Fibroblast of mammary gland (primary cell): ENCODE data around the gene LACTBL1.
A peak's percentile ranks its signal among the peaks of the same experiment; 100 is the strongest.

Experiments used
- DNase-seq: peaks from one replicate; pipeline ENCODE4 v3.0.0-alpha.2; 2010; ENCODE audit warnings: low read depth
- H3K4me3 ChIP-seq: 2 replicates; pipeline ENCODE4 v1.5.1; 2011; ENCODE audit warnings: low read depth, mild to moderate bottlenecking, low read length, moderate library complexity; ENCODE audit not compliant: control insufficient read depth
- TF ChIP-seq, protein P1 (sequence below): conservative IDR thresholded peaks from 2 replicates; pipeline ENCODE4 v1.5.1; 2011; ENCODE audit warnings: low read depth, low read length, inconsistent platforms; ENCODE audit not compliant: control insufficient read depth, insufficient read depth

Gene LACTBL1

DNA sequence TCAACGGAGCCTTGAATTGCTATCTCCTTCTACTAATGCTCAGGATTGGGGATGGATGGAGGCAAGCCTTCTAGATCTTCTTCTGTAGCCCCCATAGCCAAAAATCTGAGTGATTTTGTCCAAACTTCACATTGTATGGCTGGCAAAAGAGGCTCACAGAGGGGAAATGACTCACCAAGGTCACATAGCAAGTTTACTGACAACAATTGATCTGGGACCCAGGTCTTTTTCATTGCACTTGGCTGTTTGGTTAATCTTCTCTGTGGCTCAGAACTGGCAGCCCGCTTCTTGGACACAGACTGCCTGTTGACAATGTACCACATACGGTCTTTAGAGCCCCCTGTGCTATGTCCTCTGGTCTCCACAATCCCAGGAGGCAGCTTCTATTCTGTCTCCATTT, 3.0 kb upstream of the LACTBL1 start:
- no peak overlapping the region for H3K4me3 ChIP-seq
- peak; percentile 30 for DNase-seq

DNA sequence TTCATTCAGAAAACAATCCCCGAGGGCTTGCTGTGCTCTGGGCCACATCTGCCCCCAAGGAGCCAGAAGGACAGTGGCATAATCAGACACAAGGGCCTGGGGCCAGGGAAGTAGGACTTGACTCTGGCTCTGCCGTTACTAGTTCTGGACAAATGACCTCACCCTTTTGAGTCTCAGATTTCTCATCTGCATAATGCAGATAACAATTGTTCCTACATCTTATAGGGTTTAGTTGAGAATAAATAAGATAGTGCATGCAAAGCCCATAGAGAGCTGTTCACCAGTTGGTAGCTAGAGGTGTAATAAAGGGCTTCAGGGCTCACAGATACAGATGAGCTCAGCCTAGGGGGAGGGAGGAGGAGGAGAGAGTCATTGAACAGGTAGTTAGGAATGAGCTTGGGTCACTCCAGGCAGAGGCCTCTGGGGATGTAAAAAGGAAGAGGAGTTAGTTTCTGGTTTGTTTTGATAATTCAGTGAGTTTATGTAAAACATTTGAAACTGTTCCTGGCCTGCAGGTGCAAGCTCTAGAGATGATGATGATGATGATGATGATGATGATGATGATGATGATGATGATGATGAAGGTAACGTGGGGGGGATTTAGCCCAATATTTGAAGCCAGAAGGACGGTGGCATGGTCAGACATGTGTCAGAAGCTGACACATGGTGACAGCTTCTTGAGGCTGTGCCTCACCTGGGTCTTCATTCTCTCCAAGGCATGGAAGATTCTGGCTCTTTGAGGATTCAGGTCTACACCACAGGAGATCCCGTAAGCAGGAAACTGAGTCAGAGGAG, 858 bp downstream of the LACTBL1 start:
- H3K4me3 ChIP-seq: no peak overlapping the region
- DNase-seq: no peak
- TF ChIP-seq, protein P1, sequence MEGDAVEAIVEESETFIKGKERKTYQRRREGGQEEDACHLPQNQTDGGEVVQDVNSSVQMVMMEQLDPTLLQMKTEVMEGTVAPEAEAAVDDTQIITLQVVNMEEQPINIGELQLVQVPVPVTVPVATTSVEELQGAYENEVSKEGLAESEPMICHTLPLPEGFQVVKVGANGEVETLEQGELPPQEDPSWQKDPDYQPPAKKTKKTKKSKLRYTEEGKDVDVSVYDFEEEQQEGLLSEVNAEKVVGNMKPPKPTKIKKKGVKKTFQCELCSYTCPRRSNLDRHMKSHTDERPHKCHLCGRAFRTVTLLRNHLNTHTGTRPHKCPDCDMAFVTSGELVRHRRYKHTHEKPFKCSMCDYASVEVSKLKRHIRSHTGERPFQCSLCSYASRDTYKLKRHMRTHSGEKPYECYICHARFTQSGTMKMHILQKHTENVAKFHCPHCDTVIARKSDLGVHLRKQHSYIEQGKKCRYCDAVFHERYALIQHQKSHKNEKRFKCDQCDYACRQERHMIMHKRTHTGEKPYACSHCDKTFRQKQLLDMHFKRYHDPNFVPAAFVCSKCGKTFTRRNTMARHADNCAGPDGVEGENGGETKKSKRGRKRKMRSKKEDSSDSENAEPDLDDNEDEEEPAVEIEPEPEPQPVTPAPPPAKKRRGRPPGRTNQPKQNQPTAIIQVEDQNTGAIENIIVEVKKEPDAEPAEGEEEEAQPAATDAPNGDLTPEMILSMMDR: no peak

More for the DNA sequence above, 3.0 kb upstream of the LACTBL1 start:
- TF ChIP-seq, protein P1: no peak

DNA sequence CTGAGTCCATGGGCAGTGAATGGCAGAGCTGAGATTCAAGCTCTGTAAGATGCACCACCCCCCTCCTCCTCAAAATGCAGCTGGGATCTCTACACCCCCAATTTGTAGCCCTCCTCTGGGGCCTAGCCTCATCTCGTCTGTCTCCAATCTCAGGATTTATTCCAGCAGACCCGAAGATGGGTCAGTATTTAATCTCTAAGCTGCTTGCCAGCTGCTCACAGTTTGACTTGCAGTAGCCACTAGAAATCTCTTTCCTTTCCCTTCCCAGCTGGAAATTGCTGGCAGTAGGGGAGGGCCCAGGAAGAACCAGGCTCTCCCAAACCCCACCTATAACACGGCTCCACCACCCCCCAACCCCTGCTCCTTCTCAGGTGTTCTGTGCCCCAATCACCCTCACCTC, 1.5 kb downstream of the LACTBL1 start:
- DNase-seq: no peak
- TF ChIP-seq, protein P1: no peak
- H3K4me3 ChIP-seq: no peak overlapping the region

DNA sequence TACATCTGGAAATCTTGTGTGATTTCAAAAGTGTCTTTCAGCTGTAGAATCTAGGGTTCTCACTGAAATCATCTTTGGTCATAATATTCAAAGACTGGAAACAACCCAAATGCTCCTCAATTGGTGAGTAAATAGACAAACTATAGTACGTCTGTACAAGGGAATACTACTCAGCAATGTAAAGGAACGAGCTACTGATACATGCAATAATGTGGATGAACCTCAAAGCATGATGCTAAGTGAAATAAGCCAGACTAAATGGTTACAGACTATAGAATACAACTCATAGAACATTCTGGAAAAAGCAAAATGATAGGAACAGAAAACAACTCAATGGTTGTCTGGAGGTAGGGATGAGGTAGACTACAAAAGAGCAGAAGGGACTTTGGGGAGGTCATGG, 2.6 kb downstream of the LACTBL1 start:
- no peak overlapping the region for H3K4me3 ChIP-seq
- DNase-seq: no peak

DNA sequence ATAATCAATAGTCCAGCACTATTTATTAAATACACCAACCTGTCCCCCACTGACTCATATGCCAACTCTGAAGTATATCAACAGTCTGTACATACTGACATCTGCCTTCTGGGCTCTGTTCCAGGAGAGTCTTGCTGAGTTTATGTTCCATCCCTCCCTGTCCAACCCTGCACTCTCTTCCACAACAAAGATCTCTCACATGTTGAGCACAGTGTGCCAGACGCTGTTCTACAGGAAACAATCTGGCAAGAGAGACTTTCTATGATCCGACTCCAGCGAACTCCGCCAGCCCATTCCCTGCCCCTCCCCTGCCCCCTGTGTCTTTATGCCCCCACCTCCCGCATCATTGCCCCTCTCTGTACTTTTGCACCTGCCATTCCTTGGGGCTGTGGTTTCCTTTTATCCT, 3.4 kb downstream of the LACTBL1 start:
- H3K4me3 ChIP-seq: no peak overlapping the region
- DNase-seq: peak; percentile 83
- TF ChIP-seq, protein P1: no peak

More for the DNA sequence above, 2.6 kb downstream of the LACTBL1 start:
- TF ChIP-seq, protein P1: no peak

DNA sequence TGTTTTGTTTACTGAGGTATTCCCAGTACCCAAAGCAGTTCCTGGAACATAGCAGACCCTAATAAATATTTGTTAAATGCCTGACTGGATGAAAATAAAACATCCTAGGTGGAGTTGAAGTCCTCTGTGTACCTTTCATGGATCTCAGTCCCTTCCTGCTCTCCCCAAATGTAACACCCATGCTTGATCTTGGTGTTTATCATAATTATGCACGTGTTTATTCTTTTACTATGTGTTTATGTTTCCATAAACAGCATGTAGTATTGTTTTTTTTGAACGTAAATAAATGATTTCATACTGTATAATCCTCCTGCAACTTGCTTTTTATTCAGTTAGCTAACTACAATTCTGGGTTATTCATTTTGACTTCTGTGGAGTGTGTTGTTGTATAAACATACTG, 4.8 kb downstream of the LACTBL1 start:
- H3K4me3 ChIP-seq: no peak overlapping the region
- DNase-seq: no peak
- TF ChIP-seq, protein P1: no peak
